HepG2 (cell line): Measurements from ENCODE around the gene ITGA6. TPM values are rescaled to one million over a fixed set of nuclear protein-coding genes. Genes with fewer than 3 reads are reported as not detected.

ENCODE experiments used
- ATAC-seq: fragments of 200-7000 bp; cut with Tn5 transposase; 3 replicates; pipeline ENCODE4 v1.9.1; 2020; ENCODE audit warnings: mild to moderate bottlenecking, moderate library complexity
- BruUV-seq: library from RNA; stranded (reverse); fragments of 400-500 nt; replicated peaks from 2 replicates; lab custom pipeline; 2021; lab: Mats Ljungman, UMichigan
- CTCF ChIA-PET: fragments of 300-600 bp; formaldehyde crosslinking; extraction: SDS; loops from one replicate; lab custom pipeline; 2021; ENCODE audit warnings: low total read pairs, inconsistent platforms, low intra/inter-chr PET ratio; lab: Yijun Ruan, JAX
- POLR2A ChIA-PET: fragments of 350-600 bp; sonication (Branson Sonifier 250); formaldehyde crosslinking; loops from one replicate; lab custom pipeline; 2020; ENCODE audit warnings: antibody characterized with exemption, inconsistent platforms; lab: Yijun Ruan, JAX
- DNase-seq: peaks from one replicate; pipeline ENCODE4 v3.0.0-alpha.2; 2015; ENCODE audit warnings: low spot score
- FAIRE-seq: peaks from 3 replicates; lab custom pipeline; 2011; peaks lifted over from hg19 to GRCh38; lab: Jason Lieb, UNC
- H2AFZ ChIP-seq: one replicate; pipeline ENCODE4 v1.6.1; 2011; ENCODE audit warnings: low read length, inconsistent platforms
- H3K27ac ChIP-seq: fragments of 300-600 bp; 3 replicates; pipeline ENCODE4 v1.8.0; 2011; ENCODE audit warnings: mixed run types, mild to moderate bottlenecking, mixed read lengths, low read length, inconsistent platforms; ENCODE audit not compliant: insufficient read depth; ENCODE audit errors: extremely low read length
- H3K27me3 ChIP-seq, 2 experiments: fragments of 200-600 bp in 1 of 2; 2 replicates in 1 of 2; 3 replicates in 1 of 2; pipeline versions ENCODE4 v1.6.0 to v1.8.0; 2011; ENCODE audit warnings: low read length in 2 of 2, mild to moderate bottlenecking in 2 of 2, moderate library complexity in 2 of 2, inconsistent platforms in 1 of 2; ENCODE audit not compliant: insufficient read depth in 2 of 2, control insufficient read depth in 1 of 2
- H3K36me3 ChIP-seq, 2 experiments: fragments of 200-600 bp in 1 of 2; replicated peaks in 1 of 2; 2 replicates in 1 of 2; 3 replicates in 1 of 2; pipeline versions ENCODE4 v1.5.1 to v1.8.0; 2011; ENCODE audit warnings: low read length in 2 of 2, inconsistent platforms in 1 of 2; ENCODE audit not compliant: insufficient read depth in 2 of 2, control insufficient read depth in 1 of 2
- H3K4me1 ChIP-seq: 2 replicates; pipeline ENCODE4 v1.5.1; 2012; ENCODE audit warnings: low read length, inconsistent platforms; ENCODE audit not compliant: insufficient read depth
- H3K4me2 ChIP-seq: 2 replicates; pipeline ENCODE4 v1.6.0; 2011; ENCODE audit warnings: low read depth, low read length, inconsistent platforms
- H3K4me3 ChIP-seq, 3 experiments: fragments of 200-600 bp in 1 of 3; sonication (generic), shearing (Covaris generic) in 1 of 3; replicated peaks in 1 of 3; 2 replicates each; pipeline ENCODE4 v1.5.1; 2011 to 2016; ENCODE audit warnings: low read length in 3 of 3, inconsistent platforms in 2 of 3, low read depth in 2 of 3, mild to moderate bottlenecking in 2 of 3, control low read depth in 1 of 3, mixed read lengths in 1 of 3; ENCODE audit not compliant: insufficient read depth in 1 of 3
- H3K79me2 ChIP-seq: one replicate; pipeline ENCODE4 v1.6.1; 2011; ENCODE audit warnings: low read length, inconsistent platforms; ENCODE audit not compliant: insufficient read depth
- H3K9ac ChIP-seq: 2 replicates; pipeline ENCODE4 v1.6.0; 2011; ENCODE audit warnings: mild to moderate bottlenecking, low read depth, low read length, inconsistent platforms; ENCODE audit not compliant: insufficient read depth
- H3K9me3 ChIP-seq: 2 replicates; pipeline ENCODE4 v1.5.1; 2012; ENCODE audit warnings: mild to moderate bottlenecking, low read length
- H4K20me1 ChIP-seq: 2 replicates; pipeline ENCODE4 v1.6.0; 2011; ENCODE audit warnings: inconsistent platforms, mild to moderate bottlenecking, low read length, moderate library complexity; ENCODE audit not compliant: insufficient read depth
- CENPT ChIP-seq: sonication (generic); formaldehyde crosslinking; IDR thresholded peaks from 2 replicates; pipeline ENCODE4 v1.8.0; 2022; ENCODE audit warnings: low read depth, mild to moderate bottlenecking, moderate library complexity, missing genetic modification reagents
- CREB3 ChIP-seq: sonication (generic); formaldehyde crosslinking; IDR thresholded peaks from 2 replicates; pipeline ENCODE4 v1.5.0; 2020; ENCODE audit warnings: missing genetic modification reagents
- DRAP1 ChIP-seq: IDR thresholded peaks from 2 replicates; pipeline ENCODE4 v1.6.1; 2016; ENCODE audit warnings: missing genetic modification reagents, missing compliant biosample characterization
- MAFF ChIP-seq: IDR thresholded peaks from 2 replicates; pipeline ENCODE4 v1.6.1; 2011; ENCODE audit warnings: low read depth, low read length, improper control_type of control experiment
- MAFK ChIP-seq, 2 experiments: IDR thresholded peaks in 1 of 2; conservative IDR thresholded peaks in 1 of 2; 2 replicates each; pipeline ENCODE4 v1.6.1; 2011; ENCODE audit warnings: improper control_type of control experiment in 2 of 2, low read length in 2 of 2
- NRL ChIP-seq: sonication (generic); formaldehyde crosslinking; IDR thresholded peaks from 2 replicates; pipeline ENCODE4 v1.5.0; 2020; ENCODE audit warnings: missing genetic modification reagents, mild to moderate bottlenecking, moderate library complexity, borderline replicate concordance
- ZNF549 ChIP-seq: sonication (generic); formaldehyde crosslinking; IDR thresholded peaks from 2 replicates; pipeline ENCODE4 v1.5.0; 2020; ENCODE audit warnings: missing genetic modification reagents
- ZNF776 ChIP-seq: sonication (generic); formaldehyde crosslinking; IDR thresholded peaks from 2 replicates; pipeline ENCODE4 v1.4.0; 2020; ENCODE audit warnings: mild to moderate bottlenecking, missing genetic modification reagents
- WGBS: methylation state at CpG from one replicate; pipeline ENCODE4 v1.1.6; 2017; ENCODE audit warnings: low lambda C conversion rate; 5-methylcytosine and 5-hydroxymethylcytosine counted together
- in situ Hi-C: cut with HindIII; loops from 2 replicates; pipeline ENCODE4 v1.10.0; 2017; ENCODE audit warnings: low pct_unique_long_range_greater_than_20kb; ENCODE audit not compliant: extremely low pct_ligation_motif_present
- intact Hi-C: fragments of 100-400 bp; cut with micrococcal nuclease; formaldehyde crosslinking; loops from one replicate; pipeline ENCODE4 v1.10.0; 2022; ENCODE audit not compliant: unreplicated experiment
- polyA plus RNA-seq, 8 experiments: library from polyadenylated mRNA; depleted of rRNA in 3 of 8; stranded (reverse) in 7 of 8; unstranded in 1 of 8; fragments of >200 nt; fragmentation: Illumina TruSeq in 4 of 8; extraction: Trizol in 4 of 8; gene quantifications; 2 replicates each; pipeline versions ENCODE4 v1.2.1 to v1.2.3, GENCODE V29; 2011 to 2016; ENCODE audit warnings: low read depth in 4 of 8, missing spikeins in 1 of 8, mixed read lengths in 1 of 8; ENCODE audit not compliant: insufficient read depth in 1 of 8
- total RNA-seq, 5 experiments: library from RNA; depleted of rRNA; stranded (reverse); fragments of >200 nt; fragmentation: Illumina TruSeq; extraction: Trizol; gene quantifications; 2 replicates each; pipeline ENCODE4 v1.2.3, GENCODE V29; 2016; ENCODE audit warnings: low read depth in 1 of 5
- TF ChIP-seq, protein P1 (sequence below): sonication (generic); formaldehyde crosslinking; IDR thresholded peaks from 2 replicates; pipeline ENCODE4 v1.9.0; 2021; ENCODE audit warnings: missing genetic modification reagents, borderline replicate concordance

ITGA6 gene
- total and polyA plus RNA-seq, 2 of the 13 experiments (the other 11 are each of a cell fraction or from before 2014, with no cell fraction given), result 24.0 to 92.5 TPM

DNA sequence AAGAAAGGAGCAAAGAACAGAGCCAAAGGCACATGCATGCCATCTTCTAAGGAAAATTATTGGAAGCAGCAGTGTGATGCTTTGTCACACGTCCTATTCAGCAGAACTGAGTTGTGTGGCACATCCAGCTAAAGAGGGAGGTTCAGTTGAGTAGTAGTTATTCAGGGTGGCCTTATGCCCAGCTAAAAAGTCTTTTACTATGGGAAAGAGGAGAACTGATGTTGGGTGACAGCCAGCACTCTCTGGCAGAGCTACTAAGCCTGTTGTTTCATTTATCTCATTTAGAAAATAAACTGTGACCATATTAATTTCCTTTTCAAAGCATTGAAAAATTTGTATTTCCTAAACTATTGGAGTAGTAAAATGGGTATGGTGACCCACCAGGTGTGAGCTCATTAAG, 18.5 kb downstream of the ITGA6 start (continued):
- TF ChIP-seq, protein P1, sequence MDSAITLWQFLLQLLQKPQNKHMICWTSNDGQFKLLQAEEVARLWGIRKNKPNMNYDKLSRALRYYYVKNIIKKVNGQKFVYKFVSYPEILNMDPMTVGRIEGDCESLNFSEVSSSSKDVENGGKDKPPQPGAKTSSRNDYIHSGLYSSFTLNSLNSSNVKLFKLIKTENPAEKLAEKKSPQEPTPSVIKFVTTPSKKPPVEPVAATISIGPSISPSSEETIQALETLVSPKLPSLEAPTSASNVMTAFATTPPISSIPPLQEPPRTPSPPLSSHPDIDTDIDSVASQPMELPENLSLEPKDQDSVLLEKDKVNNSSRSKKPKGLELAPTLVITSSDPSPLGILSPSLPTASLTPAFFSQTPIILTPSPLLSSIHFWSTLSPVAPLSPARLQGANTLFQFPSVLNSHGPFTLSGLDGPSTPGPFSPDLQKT (CRISPR knock-in tag), result no peak
- no peak for TF ChIP-seq CENPT (CRISPR knock-in tag)
- no peak for TF ChIP-seq NRL (CRISPR knock-in tag)

- Histone ChIP-seq H2AFZ (no peak overlapping the region), H3K9me3 (no peaks in the 10 kb centered on the region)
- no TSS peak for BruUV-seq
- in situ Hi-C loops, result no loop called here
- POLR2A ChIA-PET, result no interaction called here
- FAIRE-seq, result no peak
- TF ChIP-seq ZNF776, result no peak
- TF ChIP-seq CREB3 (CRISPR knock-in tag), result no peak
- peak; percentile 36; the same call in 1 of the 2 replicates for TF ChIP-seq MAFF
- TF ChIP-seq DRAP1 (CRISPR knock-in tag), result no peak
- TF ChIP-seq ZNF549 (CRISPR knock-in tag), result no peak
- peak; percentile 60 to 71 for TF ChIP-seq MAFK (conservative IDR thresholded peaks at IDR 0.05 in 1 of 2, IDR thresholded peaks at IDR 0.05 in 1 of 2; ENCODE audit: low read length in 2 of 2)
- TF ChIP-seq, all 625 proteins: peak for 2
- WGBS, result 95% methylated on average over 6 of the region's 6 CpGs
- 0 out of 5 replicates have a peak, but pooled peaks cover 0 to 3% of the 10 kb centered on the region in 2 experiments for H3K36me3 ChIP-seq
- intact Hi-C loops, result no loop called here
- no peak overlapping the region for H3K27ac ChIP-seq
- H3K4me3 ChIP-seq, result no peak overlapping the region
- ATAC-seq (no peak), DNase-seq (no peak)
- H3K79me2 ChIP-seq, result peaks cover 55% of the 10 kb centered on the region
- H4K20me1 ChIP-seq, result peaks cover 8% of the 10 kb centered on the region
- CTCF ChIA-PET, result no interaction called here
- H3K4me1 ChIP-seq, result peaks cover 25% of the 10 kb centered on the region
- no peak overlapping the region for H3K4me2 ChIP-seq
- H3K9ac ChIP-seq, result no peak overlapping the region
- no peaks in the 10 kb centered on the region for H3K27me3 ChIP-seq
Observed at GRCh38 chr2:172446474-172447063, 19.2 kb downstream of the ITGA6 start.
